ENCODE results near the gene ANKRD13D. TPM values are rescaled to one million over a fixed set of nuclear protein-coding genes. Genes with fewer than 3 reads are reported as not detected.

The ANKRD13D gene
- total RNA-seq, 1 donor from 2014 or later = 59.4 TPM

DNA sequence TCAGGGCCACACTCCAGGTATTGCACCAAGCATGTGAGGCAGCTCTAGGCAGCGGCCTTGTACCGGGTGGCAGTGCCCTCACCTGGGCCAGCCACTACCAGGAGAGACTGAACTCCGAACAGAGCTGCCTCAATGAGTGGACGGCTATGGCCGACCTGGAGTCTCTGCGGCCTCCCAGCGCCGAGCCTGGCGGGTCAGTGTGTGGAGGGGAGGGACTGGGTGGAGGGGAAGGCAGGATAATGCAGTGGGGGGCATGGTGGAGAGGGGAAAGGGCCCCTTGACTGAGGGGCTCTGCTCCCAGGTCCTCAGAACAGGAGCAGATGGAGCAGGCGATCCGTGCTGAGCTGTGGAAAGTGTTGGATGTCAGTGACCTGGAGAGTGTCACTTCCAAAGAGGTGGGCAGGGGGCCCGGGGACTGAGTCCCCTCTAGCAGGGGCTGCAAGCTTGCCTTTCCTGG, 18.5 kb downstream of the ANKRD13D start:
- TF ChIP-seq, protein P1, sequence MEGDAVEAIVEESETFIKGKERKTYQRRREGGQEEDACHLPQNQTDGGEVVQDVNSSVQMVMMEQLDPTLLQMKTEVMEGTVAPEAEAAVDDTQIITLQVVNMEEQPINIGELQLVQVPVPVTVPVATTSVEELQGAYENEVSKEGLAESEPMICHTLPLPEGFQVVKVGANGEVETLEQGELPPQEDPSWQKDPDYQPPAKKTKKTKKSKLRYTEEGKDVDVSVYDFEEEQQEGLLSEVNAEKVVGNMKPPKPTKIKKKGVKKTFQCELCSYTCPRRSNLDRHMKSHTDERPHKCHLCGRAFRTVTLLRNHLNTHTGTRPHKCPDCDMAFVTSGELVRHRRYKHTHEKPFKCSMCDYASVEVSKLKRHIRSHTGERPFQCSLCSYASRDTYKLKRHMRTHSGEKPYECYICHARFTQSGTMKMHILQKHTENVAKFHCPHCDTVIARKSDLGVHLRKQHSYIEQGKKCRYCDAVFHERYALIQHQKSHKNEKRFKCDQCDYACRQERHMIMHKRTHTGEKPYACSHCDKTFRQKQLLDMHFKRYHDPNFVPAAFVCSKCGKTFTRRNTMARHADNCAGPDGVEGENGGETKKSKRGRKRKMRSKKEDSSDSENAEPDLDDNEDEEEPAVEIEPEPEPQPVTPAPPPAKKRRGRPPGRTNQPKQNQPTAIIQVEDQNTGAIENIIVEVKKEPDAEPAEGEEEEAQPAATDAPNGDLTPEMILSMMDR (IDR thresholded peaks at IDR 0.05) = no peak
- intact Hi-C loops (cut with DNase I) = no loop called here
- ATAC-seq = no peak
- Histone ChIP-seq H3K4me3 (no peak overlapping the region), H3K4me1 (peaks cover 14% of the 10 kb centered on the region), H3K9me3 (no peaks in the 10 kb centered on the region), H3K27ac (no peak overlapping the region), H3K36me3 (peaks cover 30% of the 10 kb centered on the region), H3K27me3 (no peaks in the 10 kb centered on the region)
- peak; percentile 56 for DNase-seq

DNA sequence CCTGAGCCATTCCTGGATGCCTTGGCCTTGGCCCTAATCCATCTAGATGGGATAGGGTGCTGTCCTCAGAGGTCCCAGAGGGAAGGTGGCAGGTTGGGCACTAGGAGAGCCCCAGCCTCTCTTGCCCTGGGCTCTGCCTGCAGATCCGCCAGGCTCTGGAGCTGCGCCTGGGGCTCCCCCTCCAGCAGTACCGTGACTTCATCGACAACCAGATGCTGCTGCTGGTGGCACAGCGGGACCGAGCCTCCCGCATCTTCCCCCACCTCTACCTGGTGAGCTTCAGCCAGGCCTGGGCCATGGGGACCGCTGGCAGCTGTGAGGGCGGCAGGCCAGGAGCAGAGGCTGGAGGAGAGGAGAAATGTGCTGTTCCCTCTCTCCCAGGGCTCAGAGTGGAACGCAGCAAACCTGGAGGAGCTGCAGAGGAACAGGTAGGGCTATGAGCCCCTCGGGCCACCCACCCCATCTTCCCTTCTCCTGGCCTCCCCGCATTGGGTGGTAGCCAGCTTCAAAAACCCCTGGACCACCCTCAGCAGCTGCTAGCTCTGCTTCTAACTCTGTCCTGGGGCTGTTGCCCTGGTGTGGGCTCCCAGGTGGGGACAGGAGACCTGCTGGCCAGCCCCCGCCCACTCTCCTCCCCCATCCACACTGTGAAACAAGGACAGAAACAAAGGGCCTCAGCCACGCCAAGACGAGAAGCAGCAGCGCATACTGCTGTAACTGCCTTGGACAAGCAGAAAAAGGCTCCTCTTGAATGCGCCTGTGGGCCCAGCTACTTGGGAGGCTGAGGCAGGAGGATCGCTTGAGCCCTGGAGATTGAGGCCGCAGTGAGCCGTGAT, 19.1 kb downstream of the ANKRD13D start:
- peak; percentile 58 for DNase-seq

DNA sequence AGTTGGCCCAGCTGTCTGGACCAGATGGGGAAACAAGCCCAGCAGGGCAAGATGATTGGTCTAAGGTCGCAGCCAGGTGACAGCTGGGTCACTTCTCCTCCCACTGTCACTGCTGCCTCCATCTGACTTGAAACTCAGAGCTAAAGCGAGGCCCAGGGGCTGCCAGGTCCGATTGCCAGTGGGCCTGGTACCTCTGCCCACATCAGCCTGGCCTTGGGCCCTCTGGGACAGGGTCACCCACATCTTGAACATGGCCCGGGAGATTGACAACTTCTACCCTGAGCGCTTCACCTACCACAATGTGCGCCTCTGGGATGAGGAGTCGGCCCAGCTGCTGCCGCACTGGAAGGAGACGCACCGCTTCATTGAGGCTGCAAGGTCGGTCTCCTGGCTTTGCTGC, 20.1 kb downstream of the ANKRD13D start:
- intact Hi-C loops (cut with DNase I) = no loop called here
- Histone ChIP-seq H3K36me3 (peaks cover 30% of the 10 kb centered on the region), H3K9me3 (no peaks in the 10 kb centered on the region), H3K4me3 (no peak overlapping the region), H3K4me1 (peaks cover 12% of the 10 kb centered on the region), H3K27ac (no peak overlapping the region), H3K27me3 (no peaks in the 10 kb centered on the region)
- TF ChIP-seq, protein P1 (IDR thresholded peaks at IDR 0.05) = no peak
- DNase-seq (peak; percentile 49), ATAC-seq (no peak)

More for the DNA sequence above, 19.1 kb downstream of the ANKRD13D start:
- Histone ChIP-seq H3K36me3 (peaks cover 30% of the 10 kb centered on the region), H3K27ac (no peak overlapping the region), H3K4me1 (peaks cover 14% of the 10 kb centered on the region), H3K4me3 (no peak overlapping the region), H3K27me3 (no peaks in the 10 kb centered on the region), H3K9me3 (no peaks in the 10 kb centered on the region)
- no peak for ATAC-seq
- TF ChIP-seq, protein P1 (IDR thresholded peaks at IDR 0.05) = no peak
- intact Hi-C loops (cut with DNase I) = no loop called here

DNA sequence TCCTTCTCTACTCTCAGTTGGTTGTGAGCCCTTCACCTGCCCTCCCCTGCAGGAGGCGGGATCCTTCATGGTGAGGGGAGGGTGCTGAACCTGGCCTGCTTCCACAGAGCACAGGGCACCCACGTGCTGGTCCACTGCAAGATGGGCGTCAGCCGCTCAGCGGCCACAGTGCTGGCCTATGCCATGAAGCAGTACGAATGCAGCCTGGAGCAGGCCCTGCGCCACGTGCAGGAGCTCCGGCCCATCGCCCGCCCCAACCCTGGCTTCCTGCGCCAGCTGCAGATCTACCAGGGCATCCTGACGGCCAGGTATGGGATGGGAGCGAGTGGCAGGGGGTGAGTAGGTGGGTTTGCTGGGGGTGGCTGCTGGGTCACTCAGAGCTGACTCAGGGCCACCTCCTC, 20.6 kb downstream of the ANKRD13D start:
- H3K27ac ChIP-seq = no peak overlapping the region
- DNase-seq = peak; percentile 54
- no peaks in the 10 kb centered on the region for H3K9me3 ChIP-seq

DNA sequence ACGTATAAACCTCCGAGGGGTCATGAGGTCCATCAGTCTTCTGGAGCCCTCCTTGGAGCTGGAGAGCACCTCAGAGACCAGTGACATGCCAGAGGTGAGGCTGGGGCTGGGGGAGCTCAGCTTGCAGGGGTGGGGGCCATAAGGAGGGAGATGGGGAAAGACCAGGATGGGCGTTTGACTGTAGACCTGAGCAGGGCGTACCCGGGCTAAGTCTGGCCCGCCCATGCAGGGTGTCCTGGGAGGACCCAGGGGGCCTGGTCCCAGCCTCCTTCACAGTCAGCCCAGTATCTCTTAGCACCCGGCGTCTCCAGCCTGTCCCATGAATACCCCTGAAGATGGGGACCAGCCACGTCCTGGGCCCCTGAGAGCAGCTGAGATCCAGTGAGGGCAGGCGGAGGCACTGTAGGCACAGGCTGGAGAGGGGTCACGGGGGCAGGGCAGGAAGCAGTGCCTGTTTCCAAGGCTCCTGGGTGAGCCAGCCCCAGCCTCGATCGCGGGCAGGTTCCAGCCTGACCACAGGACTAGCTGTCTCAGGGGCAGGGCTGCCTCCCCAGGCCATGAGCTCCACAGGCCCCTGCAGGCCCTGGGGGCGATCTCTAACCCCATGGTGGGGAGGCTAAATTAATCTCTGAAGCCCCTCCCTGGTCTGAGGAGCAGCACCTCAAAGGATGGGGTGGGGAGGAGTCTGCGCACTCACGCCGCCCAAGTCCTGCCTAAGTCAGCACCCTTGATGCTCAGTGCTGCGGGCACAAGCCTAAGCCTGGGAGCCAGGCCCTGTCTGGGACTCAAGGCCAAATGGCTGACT, 21.3 kb downstream of the ANKRD13D start:
- H3K4me3 ChIP-seq = no peak overlapping the region
- H3K27me3 ChIP-seq = no peaks in the 10 kb centered on the region
- H3K4me1 ChIP-seq = peaks cover 7% of the 10 kb centered on the region
- DNase-seq (peak; percentile 51), ATAC-seq (no peak)
- intact Hi-C loops (cut with DNase I) = no loop called here
- H3K27ac ChIP-seq = no peak overlapping the region
- peaks cover 30% of the 10 kb centered on the region for H3K36me3 ChIP-seq
- TF ChIP-seq, protein P1 (IDR thresholded peaks at IDR 0.05) = no peak
- no peaks in the 10 kb centered on the region for H3K9me3 ChIP-seq

More for the DNA sequence above, 20.6 kb downstream of the ANKRD13D start:
- Histone ChIP-seq H3K4me3 (no peak overlapping the region), H3K4me1 (peaks cover 7% of the 10 kb centered on the region), H3K27me3 (no peaks in the 10 kb centered on the region), H3K36me3 (peaks cover 30% of the 10 kb centered on the region)
- TF ChIP-seq, protein P1 (IDR thresholded peaks at IDR 0.05) = no peak
- intact Hi-C loops (cut with DNase I) = no loop called here
- ATAC-seq = no peak

Measured in upper lobe of right lung (tissue), 1 donor.